Chondrocyte (in vitro differentiated cells): ENCODE data around the gene HSPA12A. TPM values are rescaled to one million over a fixed set of nuclear protein-coding genes. Genes with fewer than 3 reads are reported as not detected.

Experiments
- DNase-seq: peaks from one replicate; pipeline ENCODE4 v3.0.0; 2021; ENCODE audit warnings: mixed read lengths, low spot score
- H3K27ac Mint-ChIP-seq: one replicate; pipeline ENCODE4 v1.8.0; 2021; ENCODE audit warnings: mild to moderate bottlenecking, moderate library complexity, mixed read lengths; ENCODE audit not compliant: unreplicated experiment
- H3K27me3 Mint-ChIP-seq: 2 replicates; pipeline ENCODE4 v1.8.0; 2021; ENCODE audit warnings: low read depth, mixed read lengths
- H3K36me3 Mint-ChIP-seq: 2 replicates; pipeline ENCODE4 v1.8.0; 2021; ENCODE audit warnings: low read depth, mixed read lengths
- H3K4me1 Mint-ChIP-seq: 2 replicates; pipeline ENCODE4 v1.8.0; 2021; ENCODE audit warnings: low read depth, mild to moderate bottlenecking, mixed read lengths
- H3K4me3 Mint-ChIP-seq: one replicate; pipeline ENCODE4 v1.8.0; 2021; ENCODE audit warnings: mild to moderate bottlenecking, moderate library complexity, mixed read lengths; ENCODE audit not compliant: unreplicated experiment
- H3K9me3 Mint-ChIP-seq: 2 replicates; pipeline ENCODE4 v1.8.0; 2021; ENCODE audit warnings: low read depth, mixed read lengths
- total RNA-seq: library from RNA; stranded (reverse); gene quantifications from 3 replicates; pipeline ENCODE4 v1.2.1, GENCODE V29; 2021
- TF ChIP-seq, protein P1 (sequence below): fragments of 200-600 bp; sonication (generic); IDR thresholded peaks from 2 replicates; pipeline ENCODE4 v1.5.0; 2021; ENCODE audit warnings: antibody characterized with exemption, mild to moderate bottlenecking, moderate library complexity

The HSPA12A gene
- total RNA-seq, 1 donor from 2014 or later: 6.9 TPM

DNA sequence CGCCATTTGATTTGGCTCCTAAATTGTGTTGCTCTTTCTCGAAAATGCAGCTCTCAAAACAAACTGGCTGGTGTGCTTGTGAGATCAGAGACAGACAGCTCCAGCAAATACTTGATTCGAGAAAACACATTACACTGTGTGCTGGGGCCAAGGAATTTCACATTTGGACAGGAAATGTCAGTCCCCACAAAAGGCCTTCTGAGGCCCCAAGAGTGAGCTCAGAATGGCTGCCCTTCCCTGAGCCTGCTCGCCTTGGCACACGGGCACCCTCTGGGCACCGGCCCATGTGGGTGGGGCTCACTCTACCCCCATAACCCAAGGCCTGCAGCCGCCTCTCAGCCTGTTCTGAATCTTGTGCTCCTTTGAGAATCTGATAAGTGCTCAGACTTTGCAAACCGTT is 13.9 kb upstream of the HSPA12A start:
- DNase-seq: no peak
- peaks cover 6% of the 10 kb centered on the region for H3K27me3 Mint-ChIP-seq
- peaks cover 4% of the 10 kb centered on the region for H3K9me3 Mint-ChIP-seq
- TF ChIP-seq, protein P1, sequence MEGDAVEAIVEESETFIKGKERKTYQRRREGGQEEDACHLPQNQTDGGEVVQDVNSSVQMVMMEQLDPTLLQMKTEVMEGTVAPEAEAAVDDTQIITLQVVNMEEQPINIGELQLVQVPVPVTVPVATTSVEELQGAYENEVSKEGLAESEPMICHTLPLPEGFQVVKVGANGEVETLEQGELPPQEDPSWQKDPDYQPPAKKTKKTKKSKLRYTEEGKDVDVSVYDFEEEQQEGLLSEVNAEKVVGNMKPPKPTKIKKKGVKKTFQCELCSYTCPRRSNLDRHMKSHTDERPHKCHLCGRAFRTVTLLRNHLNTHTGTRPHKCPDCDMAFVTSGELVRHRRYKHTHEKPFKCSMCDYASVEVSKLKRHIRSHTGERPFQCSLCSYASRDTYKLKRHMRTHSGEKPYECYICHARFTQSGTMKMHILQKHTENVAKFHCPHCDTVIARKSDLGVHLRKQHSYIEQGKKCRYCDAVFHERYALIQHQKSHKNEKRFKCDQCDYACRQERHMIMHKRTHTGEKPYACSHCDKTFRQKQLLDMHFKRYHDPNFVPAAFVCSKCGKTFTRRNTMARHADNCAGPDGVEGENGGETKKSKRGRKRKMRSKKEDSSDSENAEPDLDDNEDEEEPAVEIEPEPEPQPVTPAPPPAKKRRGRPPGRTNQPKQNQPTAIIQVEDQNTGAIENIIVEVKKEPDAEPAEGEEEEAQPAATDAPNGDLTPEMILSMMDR: no peak
- H3K27ac Mint-ChIP-seq: peak overlapping the region; percentile 59
- peaks cover 10% of the 10 kb centered on the region for H3K4me1 Mint-ChIP-seq
- no peak overlapping the region for H3K4me3 Mint-ChIP-seq
- H3K36me3 Mint-ChIP-seq: no peaks in the 10 kb centered on the region

- peaks cover 4% of the 10 kb centered on the region for H3K27me3 Mint-ChIP-seq
- TF ChIP-seq, protein P1: no peak
- H3K4me3 Mint-ChIP-seq: no peak overlapping the region
- H3K9me3 Mint-ChIP-seq: peaks cover 4% of the 10 kb centered on the region
- H3K36me3 Mint-ChIP-seq: no peaks in the 10 kb centered on the region
- DNase-seq: no peak
- H3K4me1 Mint-ChIP-seq: peaks cover 10% of the 10 kb centered on the region
- no peak overlapping the region for H3K27ac Mint-ChIP-seq
Measured at GRCh38 chr10:116753759-116754158, 11.4 kb upstream of the HSPA12A start.

- no peaks in the 10 kb centered on the region for H3K36me3 Mint-ChIP-seq
- peaks cover 4% of the 10 kb centered on the region for H3K27me3 Mint-ChIP-seq
- H3K27ac Mint-ChIP-seq: no peak overlapping the region
- peaks cover 12% of the 10 kb centered on the region for H3K4me1 Mint-ChIP-seq
- TF ChIP-seq, protein P1: no peak
- DNase-seq: no peak
- peaks cover 4% of the 10 kb centered on the region for H3K9me3 Mint-ChIP-seq
- no peak overlapping the region for H3K4me3 Mint-ChIP-seq
Measured at GRCh38 chr10:116752969-116753665, 10.8 kb upstream of the HSPA12A start.

DNA sequence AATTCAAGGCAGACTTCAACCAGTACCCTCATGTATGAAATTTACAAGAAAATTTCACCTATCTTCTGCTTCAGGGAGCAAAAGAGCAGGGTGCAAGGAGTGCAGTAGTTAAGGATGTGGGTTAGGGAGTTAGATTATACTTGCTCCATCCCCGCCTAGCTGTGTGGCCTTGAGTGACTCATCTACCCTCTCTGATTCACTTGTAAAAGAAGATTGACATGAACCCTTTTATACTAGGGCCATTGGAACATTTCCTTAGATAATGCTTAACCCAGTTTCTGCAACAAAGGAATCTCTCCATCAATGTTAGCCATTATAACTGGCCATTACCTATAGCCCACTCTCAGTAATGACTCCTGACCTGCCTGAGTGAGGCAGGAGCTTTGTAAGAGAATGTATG is 10.2 kb upstream of the HSPA12A start:
- Mint-ChIP-seq H3K9me3 (peaks cover 4% of the 10 kb centered on the region), H3K4me1 (peaks cover 14% of the 10 kb centered on the region)
- no peak for DNase-seq

GRCh38 chr10:116748471-116748870 is 6.1 kb upstream of the HSPA12A start:
- Mint-ChIP-seq H3K36me3 (no peaks in the 10 kb centered on the region), H3K4me1 (peaks cover 5% of the 10 kb centered on the region), H3K9me3 (no peaks in the 10 kb centered on the region), H3K27me3 (peaks cover 4% of the 10 kb centered on the region), H3K27ac (no peak overlapping the region), H3K4me3 (no peak overlapping the region)
- DNase-seq: no peak
- TF ChIP-seq, protein P1: no peak

More for the DNA sequence above, 10.2 kb upstream of the HSPA12A start:
- no peak overlapping the region for H3K27ac Mint-ChIP-seq
- H3K27me3 Mint-ChIP-seq: peaks cover 4% of the 10 kb centered on the region
- no peaks in the 10 kb centered on the region for H3K36me3 Mint-ChIP-seq
- TF ChIP-seq, protein P1: no peak
- H3K4me3 Mint-ChIP-seq: no peak overlapping the region
